T-helper 9 cell (primary cell): ENCODE measurements around the gene SNAI3.

ENCODE experiments used
- DNase-seq: peaks from one replicate; pipeline ENCODE4 v3.0.0-alpha.2; 2020

SNAI3 gene

GRCh38 chr16:88665148-88665547, 21.2 kb downstream of the SNAI3 start:
- DNase-seq, result no peak

GRCh38 chr16:88662843-88663606, 23.3 kb downstream of the SNAI3 start, which contains the start of gene MVD:
TSS of gene MVD (minus strand) at chr16:88663091. CDS start at chr16:88663080, 11 bp downstream.
- peak; percentile 92 for DNase-seq

GRCh38 chr16:88662222-88662842, 24.0 kb downstream of the SNAI3 start:
- DNase-seq, result no peak

- no peak for DNase-seq
Observed at GRCh38 chr16:88661468-88661867, 24.8 kb downstream of the SNAI3 start.

- no peak for DNase-seq
Observed at GRCh38 chr16:88659160-88659559, 27.1 kb downstream of the SNAI3 start.

- DNase-seq, result no peak
Observed at GRCh38 chr16:88658714-88659113, 27.6 kb downstream of the SNAI3 start.

GRCh38 chr16:88657371-88657770, 28.9 kb downstream of the SNAI3 start:
- no peak for DNase-seq

- no peak for DNase-seq
Observed at GRCh38 chr16:88656291-88656980, 29.9 kb downstream of the SNAI3 start.

GRCh38 chr16:88655733-88656281, 30.5 kb downstream of the SNAI3 start:
- DNase-seq, result no peak

GRCh38 chr16:88655053-88655732, 31.1 kb downstream of the SNAI3 start:
- no peak for DNase-seq

GRCh38 chr16:88654363-88655052, 31.8 kb downstream of the SNAI3 start:
- no peak for DNase-seq

- DNase-seq, result no peak
Observed at GRCh38 chr16:88653596-88654362, 32.5 kb downstream of the SNAI3 start.

- no peak for DNase-seq
Observed at GRCh38 chr16:88653101-88653500, 33.2 kb downstream of the SNAI3 start.

- no peak for DNase-seq
Observed at GRCh38 chr16:88652762-88653063, 33.6 kb downstream of the SNAI3 start.

GRCh38 chr16:88651989-88652761, 34.1 kb downstream of the SNAI3 start:
- DNase-seq, result no peak

GRCh38 chr16:88651276-88651988, 34.9 kb downstream of the SNAI3 start:
- DNase-seq, result peak; percentile 57

- DNase-seq, result peak; percentile 71
Observed at GRCh38 chr16:88650749-88651275, 35.5 kb downstream of the SNAI3 start, which contains the start of gene CYBA. TSS of gene CYBA (minus strand) at chr16:88651053. CDS start at chr16:88651013, 40 bp downstream.

GRCh38 chr16:88649924-88650748, 36.2 kb downstream of the SNAI3 start:
- DNase-seq, result no peak
